Transverse colon (tissue), 4 donors: ENCODE results near the gene SLC19A1.

Source experiments
- CTCF ChIP-seq, 5 experiments: fragments of 200-600 bp in 3 of 5; fragments of 450-650 bp in 2 of 5; sonication (generic) in 3 of 5; IDR thresholded peaks; 1 replicate in 2 of 5; 2 replicates in 3 of 5; pipeline ENCODE4 v1.5.1; 2016 to 2017; ENCODE audit warnings: antibody characterized with exemption in 5 of 5, inconsistent platforms in 3 of 5, mild to moderate bottlenecking in 2 of 5, moderate library complexity in 1 of 5
- EP300 ChIP-seq: sonication (generic); formaldehyde crosslinking; IDR thresholded peaks from one replicate; pipeline ENCODE4 v1.6.1; 2017; ENCODE audit warnings: antibody characterized with exemption, low read depth
- POLR2A ChIP-seq: fragments of 450-650 bp; IDR thresholded peaks from one replicate; pipeline ENCODE4 v1.6.1; 2016; ENCODE audit warnings: antibody characterized with exemption, mild to moderate bottlenecking, moderate library complexity
- POLR2AphosphoS5 ChIP-seq, 3 donors: sonication (generic); formaldehyde crosslinking; IDR thresholded peaks; one replicate each; pipeline ENCODE4 v1.6.1; 2016; ENCODE audit warnings: antibody characterized with exemption in 3 of 3

- no peak for TF ChIP-seq CTCF (IDR thresholded peaks at IDR 0.05)
- TF ChIP-seq POLR2A, result no peak
- TF ChIP-seq POLR2AphosphoS5 (IDR thresholded peaks at IDR 0.05), result no peak
- TF ChIP-seq EP300, result no peak
Measured at GRCh38 chr21:45468971-45469272, 73.3 kb downstream of the SLC19A1 start.
